Neural cell (in vitro differentiated cells): ENCODE results near the gene PGF. TPM values are rescaled to one million over a fixed set of nuclear protein-coding genes. Genes with fewer than 3 reads are reported as not detected.

Experiments
- H2AFZ ChIP-seq: fragments of 200-600, 300-800 bp; sonication (generic), shearing (Covaris generic); 2 replicates; pipeline ENCODE4 v1.6.0; 2014; ENCODE audit warnings: low read depth, mild to moderate bottlenecking, antibody characterized with exemption, low read length, moderate library complexity
- H3F3A ChIP-seq: fragments of 200-600 bp; shearing (Covaris generic); 2 replicates; pipeline ENCODE4 v1.6.1; 2016; ENCODE audit warnings: mild to moderate bottlenecking, moderate library complexity, mixed read lengths, antibody characterized with exemption, low read length; ENCODE audit not compliant: insufficient read depth, poor library complexity, severe bottlenecking
- H3K27ac ChIP-seq: fragments of 200-600, 300-800 bp; sonication (generic), shearing (Covaris generic); 2 replicates; pipeline ENCODE4 v1.5.1; 2014; ENCODE audit warnings: mild to moderate bottlenecking, low read length, moderate library complexity
- H3K27me3 ChIP-seq: fragments of 300-800, 200-600 bp; sonication (generic), shearing (Covaris generic); 2 replicates; pipeline ENCODE4 v1.6.0; 2014; ENCODE audit warnings: mild to moderate bottlenecking, low read depth, low read length, moderate library complexity; ENCODE audit not compliant: insufficient read depth
- H3K36me3 ChIP-seq: fragments of 300-800, 200-600 bp; sonication (generic), shearing (Covaris generic); 2 replicates; pipeline ENCODE4 v1.5.1; 2014; ENCODE audit warnings: mild to moderate bottlenecking, antibody characterized with exemption, low read length, moderate library complexity; ENCODE audit not compliant: insufficient read depth
- H3K4me2 ChIP-seq: fragments of 300-800, 200-600 bp; sonication (generic), shearing (Covaris generic); 2 replicates; pipeline ENCODE4 v1.6.0; 2014; ENCODE audit warnings: mild to moderate bottlenecking, low read length
- H3K4me3 ChIP-seq: fragments of 300-800, 200-600 bp; sonication (generic), shearing (Covaris generic); 2 replicates; pipeline ENCODE4 v1.5.1; 2014; ENCODE audit warnings: mild to moderate bottlenecking, low read length, moderate library complexity
- H3K79me2 ChIP-seq: fragments of 200-600 bp; shearing (Covaris generic); replicated peaks from 2 replicates; pipeline ENCODE4 v1.6.0; 2014; ENCODE audit warnings: mild to moderate bottlenecking, low read length, moderate library complexity; ENCODE audit not compliant: insufficient read depth
- H3K9ac ChIP-seq: fragments of 300-800, 200-600 bp; sonication (generic), shearing (Covaris generic); 2 replicates; pipeline ENCODE4 v1.6.1; 2016; ENCODE audit warnings: mild to moderate bottlenecking, low read length, mixed read lengths
- H3K9me2 ChIP-seq: fragments of 200-600 bp; shearing (Covaris generic); 2 replicates; pipeline ENCODE4 v1.6.1; 2016; ENCODE audit warnings: mild to moderate bottlenecking, low read length, mixed read lengths; ENCODE audit not compliant: insufficient read depth
- H3K9me3 ChIP-seq: fragments of 200-600, 300-800 bp; sonication (generic), shearing (Covaris generic); 2 replicates; pipeline ENCODE4 v1.6.1; 2016; ENCODE audit warnings: mild to moderate bottlenecking, mixed run types, low read length, moderate library complexity, mixed read lengths
- H4K20me1 ChIP-seq: fragments of 200-600 bp; shearing (Covaris generic); 2 replicates; pipeline ENCODE4 v1.6.1; 2016; ENCODE audit warnings: mild to moderate bottlenecking, mixed run types; ENCODE audit not compliant: insufficient read depth
- CTCF ChIP-seq: fragments of 450-650 bp; IDR thresholded peaks from 2 replicates; pipeline ENCODE4 v1.5.1; 2014; ENCODE audit warnings: antibody characterized with exemption, mild to moderate bottlenecking, moderate library complexity; ENCODE audit not compliant: poor library complexity, severe bottlenecking
- MXI1 ChIP-seq: fragments of 450-650 bp; conservative IDR thresholded peaks from 2 replicates; pipeline ENCODE4 v1.6.1; 2014; ENCODE audit warnings: antibody characterized with exemption, mild to moderate bottlenecking; ENCODE audit not compliant: poor library complexity, severe bottlenecking
- POLR2AphosphoS5 ChIP-seq: IDR thresholded peaks from 2 replicates; pipeline ENCODE4 v1.6.1; 2012
- RAD21 ChIP-seq: fragments of 450-650 bp; conservative IDR thresholded peaks from 2 replicates; pipeline ENCODE4 v1.6.1; 2014; ENCODE audit warnings: antibody characterized with exemption, mild to moderate bottlenecking, moderate library complexity
- REST ChIP-seq: IDR thresholded peaks from 2 replicates; pipeline ENCODE4 v1.6.1; 2012; ENCODE audit warnings: borderline replicate concordance
- SMC3 ChIP-seq: fragments of 450-650 bp; conservative IDR thresholded peaks from 2 replicates; pipeline ENCODE4 v1.6.1; 2014; ENCODE audit warnings: antibody characterized with exemption, mild to moderate bottlenecking, moderate library complexity; ENCODE audit not compliant: poor library complexity
- TAF1 ChIP-seq: IDR thresholded peaks from 2 replicates; pipeline ENCODE4 v1.6.1; 2012; ENCODE audit warnings: low read depth
- polyA plus RNA-seq: library from polyadenylated mRNA; depleted of rRNA; stranded (reverse); fragments of >200 nt; gene quantifications from 2 replicates; pipeline ENCODE4 v1.2.3, GENCODE V29; 2014

Gene PGF
- polyA plus RNA-seq, 1 donor from 2014 or later: not detected

GRCh38 chr14:74964787-74965485, 9.5 kb upstream of the PGF start:
- H3K27me3 ChIP-seq: no peaks in the 10 kb centered on the region
- H3K9me3 ChIP-seq: no peaks in the 10 kb centered on the region
- H3K79me2 ChIP-seq: no peaks in the 10 kb centered on the region
- no peaks in the 10 kb centered on the region for H4K20me1 ChIP-seq
- no peak overlapping the region for H3K4me2 ChIP-seq
- no peak overlapping the region for H2AFZ ChIP-seq
- H3F3A ChIP-seq: no peaks in the 10 kb centered on the region
- TF ChIP-seq TAF1 (no peak), REST (no peak)
- H3K27ac ChIP-seq: no peak overlapping the region
- no peaks in the 10 kb centered on the region for H3K36me3 ChIP-seq
- no peak overlapping the region for H3K9ac ChIP-seq
- no peak overlapping the region for H3K4me3 ChIP-seq
- H3K9me2 ChIP-seq: no peaks in the 10 kb centered on the region

GRCh38 chr14:74963705-74964271, 8.4 kb upstream of the PGF start:
- H3K4me2 ChIP-seq: no peak overlapping the region
- no peaks in the 10 kb centered on the region for H4K20me1 ChIP-seq
- H3K27ac ChIP-seq: no peak overlapping the region
- H3K9me3 ChIP-seq: no peaks in the 10 kb centered on the region
- H3K79me2 ChIP-seq: no peaks in the 10 kb centered on the region
- no peaks in the 10 kb centered on the region for H3K36me3 ChIP-seq
- no peak overlapping the region for H3K4me3 ChIP-seq
- H3K27me3 ChIP-seq: no peaks in the 10 kb centered on the region
- H3K9me2 ChIP-seq: no peaks in the 10 kb centered on the region
- no peaks in the 10 kb centered on the region for H3F3A ChIP-seq
- no peak overlapping the region for H2AFZ ChIP-seq
- TF ChIP-seq POLR2AphosphoS5 (no peak), CTCF (no peak), RAD21 (no peak), REST (no peak), SMC3 (no peak), MXI1 (no peak), TAF1 (no peak)
- H3K9ac ChIP-seq: no peak overlapping the region
